Measurements from ENCODE around the gene ARHGEF10L.

ARHGEF10L gene

GRCh38 chr1:17594026-17594425 is 54.5 kb downstream of the ARHGEF10L start:
- no peak for DNase-seq (ENCODE audit: low read depth)

- DNase-seq (ENCODE audit: low read depth): no peak
These were observed 55.4 kb downstream of the ARHGEF10L start for GRCh38 chr1:17594690-17595601.

- no peak for DNase-seq (ENCODE audit: low read depth)
These were observed 56.1 kb downstream of the ARHGEF10L start for GRCh38 chr1:17595602-17595925.

GRCh38 chr1:17596186-17596585 is 56.7 kb downstream of the ARHGEF10L start:
- no peak for DNase-seq (ENCODE audit: low read depth)

GRCh38 chr1:17596651-17597509 is 57.4 kb downstream of the ARHGEF10L start:
- no peak for DNase-seq (ENCODE audit: low read depth)

GRCh38 chr1:17597651-17598050 is 58.2 kb downstream of the ARHGEF10L start:
- no peak for DNase-seq (ENCODE audit: low read depth)

GRCh38 chr1:17598251-17598650 is 58.8 kb downstream of the ARHGEF10L start:
- DNase-seq (ENCODE audit: low read depth): no peak

- no peak for DNase-seq (ENCODE audit: low read depth)
These were observed 59.9 kb downstream of the ARHGEF10L start for GRCh38 chr1:17599291-17599953.

- DNase-seq (ENCODE audit: low read depth): no peak
These were observed 60.4 kb downstream of the ARHGEF10L start for GRCh38 chr1:17599954-17600300.

- DNase-seq (ENCODE audit: low read depth): no peak
These were observed 60.8 kb downstream of the ARHGEF10L start for GRCh38 chr1:17600321-17600720.

GRCh38 chr1:17601643-17602382 is 62.3 kb downstream of the ARHGEF10L start:
- DNase-seq (ENCODE audit: low read depth): no peak

- DNase-seq (ENCODE audit: low read depth): no peak
These were observed 63.8 kb downstream of the ARHGEF10L start for GRCh38 chr1:17603091-17603841.

GRCh38 chr1:17605582-17606344 is 66.3 kb downstream of the ARHGEF10L start:
- DNase-seq (ENCODE audit: low read depth): no peak

GRCh38 chr1:17606826-17607440 is 67.4 kb downstream of the ARHGEF10L start:
- peak; percentile 6 for DNase-seq (ENCODE audit: low read depth)

- no peak for DNase-seq (ENCODE audit: low read depth)
These were observed 68.4 kb downstream of the ARHGEF10L start for GRCh38 chr1:17607644-17608581.

GRCh38 chr1:17609529-17609928 is 70.0 kb downstream of the ARHGEF10L start:
- no peak for DNase-seq (ENCODE audit: low read depth)

- DNase-seq (ENCODE audit: low read depth): no peak
These were observed 70.6 kb downstream of the ARHGEF10L start for GRCh38 chr1:17610085-17610484.

GRCh38 chr1:17610713-17611112 is 71.2 kb downstream of the ARHGEF10L start:
- DNase-seq (ENCODE audit: low read depth): no peak

- DNase-seq (ENCODE audit: low read depth): no peak
These were observed 72.5 kb downstream of the ARHGEF10L start for GRCh38 chr1:17611991-17612390.
